ENCODE measurements around the gene TRAK1.

Gene TRAK1

DNA sequence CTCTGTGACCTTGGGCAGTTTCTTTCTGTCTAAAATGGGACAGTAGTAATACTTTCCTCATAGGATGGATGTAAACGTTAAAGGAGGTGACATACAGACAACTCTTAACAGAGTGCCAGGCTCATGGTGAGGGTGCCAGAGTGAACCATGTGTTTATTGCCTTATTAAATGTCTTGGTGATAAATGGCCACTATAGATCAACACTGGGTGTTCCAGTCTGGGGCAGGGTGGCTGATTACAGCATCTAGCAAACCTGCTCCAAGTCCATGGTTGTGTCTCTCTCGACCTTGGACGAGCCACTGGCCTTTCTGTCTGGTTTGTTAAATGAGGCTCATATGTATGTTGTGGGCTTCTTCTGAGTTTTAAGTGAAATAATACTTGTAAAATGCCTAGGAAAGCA lies 75.1 kb downstream of the TRAK1 start:
- no peaks in the 10 kb centered on the region for H3K4me1 ChIP-seq (ENCODE audit: control insufficient read depth, insufficient read depth, low read length)
- no peaks in the 10 kb centered on the region for H3K36me3 ChIP-seq (ENCODE audit: control insufficient read depth, insufficient read depth, low read length)
- WGBS (ENCODE audit: insufficient coverage, insufficient read length) = no CpG with 5 or more reads among the region's 3 CpGs

DNA sequence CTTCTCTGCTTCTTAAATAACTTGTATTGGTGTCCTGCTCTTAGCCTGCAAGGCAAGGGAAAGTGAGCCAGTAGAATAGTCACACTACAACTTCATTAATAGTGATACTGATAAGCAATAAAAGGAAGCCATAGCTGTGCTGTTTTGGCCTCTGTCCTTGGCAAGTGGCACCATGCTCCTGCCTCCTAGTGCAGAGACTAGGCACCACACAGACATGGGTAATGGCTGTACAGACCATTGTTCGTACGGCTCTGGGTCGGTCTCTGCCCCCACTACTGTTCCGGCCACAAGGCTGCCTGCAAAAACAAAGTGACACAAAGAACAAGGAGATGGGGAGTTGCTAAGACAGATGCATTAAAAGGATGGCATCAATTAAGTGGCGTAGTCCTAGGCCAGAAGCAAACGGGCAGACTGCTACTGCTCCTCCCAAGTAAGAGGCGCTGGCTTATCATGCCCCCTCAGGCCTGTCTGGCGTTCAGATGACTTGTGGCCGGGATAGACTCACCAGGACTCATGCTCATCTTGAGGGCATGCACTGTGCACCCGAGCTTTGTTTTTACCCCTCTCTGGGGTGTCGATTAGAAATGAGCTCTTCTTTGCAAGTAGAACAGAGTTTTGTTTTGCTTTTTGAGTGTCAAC lies 75.6 kb downstream of the TRAK1 start:
- no peaks in the 10 kb centered on the region for H3K4me1 ChIP-seq (ENCODE audit: control insufficient read depth, insufficient read depth, low read length)
- H3K27ac ChIP-seq (ENCODE audit: low read length) = no peak overlapping the region
- no peaks in the 10 kb centered on the region for H3K27me3 ChIP-seq (ENCODE audit: control insufficient read depth, insufficient read depth, low read length)
- WGBS (ENCODE audit: insufficient coverage, insufficient read length) = no CpG with 5 or more reads among the region's 11 CpGs
- H3K36me3 ChIP-seq (ENCODE audit: control insufficient read depth, insufficient read depth, low read length) = no peaks in the 10 kb centered on the region
- DNase-seq (ENCODE audit: low read depth, low spot score) = no peak
- H3K4me3 ChIP-seq (ENCODE audit: low read length) = no peak overlapping the region
- no peaks in the 10 kb centered on the region for H3K9me3 ChIP-seq (ENCODE audit: control insufficient read depth, insufficient read depth, low read length)

More for the DNA sequence above, 75.1 kb downstream of the TRAK1 start:
- Histone ChIP-seq H3K27ac (ENCODE audit: low read length) (no peak overlapping the region), H3K9me3 (ENCODE audit: control insufficient read depth, insufficient read depth, low read length) (no peaks in the 10 kb centered on the region), H3K27me3 (ENCODE audit: control insufficient read depth, insufficient read depth, low read length) (no peaks in the 10 kb centered on the region), H3K4me3 (ENCODE audit: low read length) (no peak overlapping the region)
- DNase-seq (ENCODE audit: low read depth, low spot score) = no peak

DNA sequence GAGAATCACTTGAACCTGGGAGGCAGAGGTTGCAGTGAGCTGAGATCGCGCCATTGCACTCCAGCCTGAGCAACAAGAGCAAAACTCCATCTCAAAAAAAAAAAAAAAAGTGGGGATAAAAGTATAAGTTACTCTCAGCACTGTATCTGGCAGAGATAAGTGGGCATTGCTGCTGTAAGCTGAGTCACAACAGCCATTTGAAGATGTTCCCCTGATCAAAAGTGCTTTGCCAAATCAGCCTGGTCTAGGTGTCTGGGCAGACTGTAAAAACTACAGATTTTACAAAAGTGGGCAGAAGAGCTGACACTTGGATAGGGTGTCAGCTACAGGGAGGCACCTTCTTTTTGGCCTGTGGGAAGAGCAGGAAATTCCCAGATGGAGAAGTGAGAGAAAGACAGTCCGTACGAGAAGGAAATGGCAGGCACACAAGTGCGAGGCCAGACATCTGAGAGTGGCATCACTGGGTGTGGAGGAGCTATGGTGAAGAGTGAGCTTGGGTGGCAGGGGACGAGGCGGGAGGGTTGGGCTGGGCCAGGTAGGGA lies 78.5 kb downstream of the TRAK1 start:
- no peak overlapping the region for H3K4me3 ChIP-seq (ENCODE audit: low read length)
- no peaks in the 10 kb centered on the region for H3K36me3 ChIP-seq (ENCODE audit: control insufficient read depth, insufficient read depth, low read length)
- no peaks in the 10 kb centered on the region for H3K9me3 ChIP-seq (ENCODE audit: control insufficient read depth, insufficient read depth, low read length)
- no peaks in the 10 kb centered on the region for H3K27me3 ChIP-seq (ENCODE audit: control insufficient read depth, insufficient read depth, low read length)
- DNase-seq (ENCODE audit: low read depth, low spot score) = no peak
- H3K27ac ChIP-seq (ENCODE audit: low read length) = no peak overlapping the region
- no peaks in the 10 kb centered on the region for H3K4me1 ChIP-seq (ENCODE audit: control insufficient read depth, insufficient read depth, low read length)
- WGBS (ENCODE audit: insufficient coverage, insufficient read length) = no CpG with 5 or more reads among the region's 7 CpGs

DNA sequence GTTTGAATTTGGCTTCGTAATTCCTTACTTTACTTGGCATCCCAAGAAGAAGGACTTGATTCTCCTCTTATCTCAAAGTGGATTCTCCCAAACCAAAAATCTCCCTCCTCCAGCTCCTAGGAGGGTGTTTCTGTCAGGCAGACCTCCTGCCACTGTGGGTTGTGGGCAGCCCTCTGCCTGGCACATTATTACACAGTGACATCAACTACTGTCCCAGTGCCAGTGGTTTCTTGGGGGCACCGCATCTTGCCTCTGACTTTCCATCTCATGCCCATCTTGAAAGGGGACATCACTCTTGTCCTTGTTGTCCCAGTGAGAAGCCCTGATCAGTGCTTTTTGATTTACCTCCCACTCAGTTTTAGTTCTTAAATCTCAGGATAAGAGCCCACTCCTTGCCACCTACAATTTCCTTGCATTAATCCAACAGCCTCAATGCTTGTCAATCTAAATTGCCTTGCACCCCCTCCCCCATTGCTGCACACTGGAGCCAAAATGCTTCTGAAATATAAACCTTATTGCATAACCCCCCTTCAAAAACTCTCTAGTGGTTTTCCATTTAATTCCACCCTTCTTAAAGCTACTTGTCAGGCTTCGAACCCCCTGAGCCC lies 81.0 kb downstream of the TRAK1 start:
- Histone ChIP-seq H3K36me3 (ENCODE audit: control insufficient read depth, insufficient read depth, low read length) (no peaks in the 10 kb centered on the region), H3K27ac (ENCODE audit: low read length) (no peak overlapping the region), H3K27me3 (ENCODE audit: control insufficient read depth, insufficient read depth, low read length) (no peaks in the 10 kb centered on the region), H3K9me3 (ENCODE audit: control insufficient read depth, insufficient read depth, low read length) (no peaks in the 10 kb centered on the region), H3K4me1 (ENCODE audit: control insufficient read depth, insufficient read depth, low read length) (no peaks in the 10 kb centered on the region), H3K4me3 (ENCODE audit: low read length) (no peak overlapping the region)
- no CpG with 5 or more reads among the region's 3 CpGs for WGBS (ENCODE audit: insufficient coverage, insufficient read length)
- DNase-seq (ENCODE audit: low read depth, low spot score) = no peak

DNA sequence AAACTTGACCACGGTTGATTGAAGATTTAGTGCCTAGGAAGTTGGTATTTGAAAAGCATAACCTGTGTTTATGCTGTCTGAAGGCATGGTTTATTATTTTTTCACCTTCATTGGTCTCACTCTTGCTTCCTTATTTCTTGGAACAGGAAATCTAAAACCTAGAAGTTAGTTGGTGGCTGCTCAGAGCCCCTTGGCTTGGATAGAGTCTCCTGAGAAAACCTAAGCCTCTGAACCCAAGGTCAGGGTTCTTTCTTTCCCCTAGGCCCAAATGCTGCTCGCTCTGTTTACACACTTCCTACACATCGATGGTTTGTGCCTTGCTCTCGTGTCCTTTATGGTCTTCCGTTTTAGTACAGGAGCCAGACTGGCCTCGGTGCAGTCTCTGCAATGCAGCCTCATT lies 82.2 kb downstream of the TRAK1 start:
- no peaks in the 10 kb centered on the region for H3K9me3 ChIP-seq (ENCODE audit: control insufficient read depth, insufficient read depth, low read length)
- DNase-seq (ENCODE audit: low read depth, low spot score) = no peak
- no peaks in the 10 kb centered on the region for H3K36me3 ChIP-seq (ENCODE audit: control insufficient read depth, insufficient read depth, low read length)
- no peak overlapping the region for H3K27ac ChIP-seq (ENCODE audit: low read length)
- WGBS (ENCODE audit: insufficient coverage, insufficient read length) = no CpG with 5 or more reads among the region's 6 CpGs
- H3K4me3 ChIP-seq (ENCODE audit: low read length) = no peak overlapping the region
- no peaks in the 10 kb centered on the region for H3K27me3 ChIP-seq (ENCODE audit: control insufficient read depth, insufficient read depth, low read length)
- no peaks in the 10 kb centered on the region for H3K4me1 ChIP-seq (ENCODE audit: control insufficient read depth, insufficient read depth, low read length)

DNA sequence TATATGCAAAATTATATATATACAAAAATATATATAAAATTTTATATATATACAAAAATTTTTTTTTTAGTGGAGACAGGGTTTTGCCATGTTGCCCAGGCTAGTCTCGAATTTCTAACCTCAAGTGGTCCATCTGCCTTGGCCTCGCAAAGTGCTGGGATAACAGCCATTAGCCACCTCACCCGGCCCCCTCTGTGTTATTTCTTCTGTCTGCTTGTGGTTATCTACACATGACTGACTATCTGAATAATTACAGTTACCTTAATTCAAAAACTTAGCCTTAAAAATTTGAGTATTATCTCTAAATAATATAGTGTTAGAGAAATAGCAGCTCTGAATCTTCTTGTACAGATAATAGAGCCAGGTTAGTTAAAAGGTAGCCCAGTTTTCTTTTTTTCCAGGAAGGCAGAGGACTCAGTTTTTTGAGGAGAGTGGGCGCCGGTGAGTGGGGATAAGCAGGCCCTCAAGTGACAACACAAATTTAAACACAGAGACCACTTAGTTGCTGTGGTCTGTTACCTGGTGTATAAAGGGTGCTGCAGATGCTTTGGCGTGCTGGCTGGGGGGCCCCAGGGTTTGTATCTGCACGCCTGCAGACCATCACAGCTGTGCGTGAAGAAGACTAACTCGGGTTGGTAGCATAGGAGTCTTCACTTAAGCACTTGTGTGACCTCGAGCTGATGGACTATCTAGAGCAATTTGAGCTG lies 83.7 kb downstream of the TRAK1 start:
- Histone ChIP-seq H3K4me1 (ENCODE audit: control insufficient read depth, insufficient read depth, low read length) (no peaks in the 10 kb centered on the region; the same call in 1 of the 2 replicates), H3K27me3 (ENCODE audit: control insufficient read depth, insufficient read depth, low read length) (no peaks in the 10 kb centered on the region), H3K4me3 (ENCODE audit: low read length) (no peak overlapping the region), H3K9me3 (ENCODE audit: control insufficient read depth, insufficient read depth, low read length) (no peaks in the 10 kb centered on the region), H3K36me3 (ENCODE audit: control insufficient read depth, insufficient read depth, low read length) (no peaks in the 10 kb centered on the region), H3K27ac (ENCODE audit: low read length) (no peak overlapping the region)
- WGBS (ENCODE audit: insufficient coverage, insufficient read length) = no CpG with 5 or more reads among the region's 10 CpGs
- no peak for DNase-seq (ENCODE audit: low read depth, low spot score)

DNA sequence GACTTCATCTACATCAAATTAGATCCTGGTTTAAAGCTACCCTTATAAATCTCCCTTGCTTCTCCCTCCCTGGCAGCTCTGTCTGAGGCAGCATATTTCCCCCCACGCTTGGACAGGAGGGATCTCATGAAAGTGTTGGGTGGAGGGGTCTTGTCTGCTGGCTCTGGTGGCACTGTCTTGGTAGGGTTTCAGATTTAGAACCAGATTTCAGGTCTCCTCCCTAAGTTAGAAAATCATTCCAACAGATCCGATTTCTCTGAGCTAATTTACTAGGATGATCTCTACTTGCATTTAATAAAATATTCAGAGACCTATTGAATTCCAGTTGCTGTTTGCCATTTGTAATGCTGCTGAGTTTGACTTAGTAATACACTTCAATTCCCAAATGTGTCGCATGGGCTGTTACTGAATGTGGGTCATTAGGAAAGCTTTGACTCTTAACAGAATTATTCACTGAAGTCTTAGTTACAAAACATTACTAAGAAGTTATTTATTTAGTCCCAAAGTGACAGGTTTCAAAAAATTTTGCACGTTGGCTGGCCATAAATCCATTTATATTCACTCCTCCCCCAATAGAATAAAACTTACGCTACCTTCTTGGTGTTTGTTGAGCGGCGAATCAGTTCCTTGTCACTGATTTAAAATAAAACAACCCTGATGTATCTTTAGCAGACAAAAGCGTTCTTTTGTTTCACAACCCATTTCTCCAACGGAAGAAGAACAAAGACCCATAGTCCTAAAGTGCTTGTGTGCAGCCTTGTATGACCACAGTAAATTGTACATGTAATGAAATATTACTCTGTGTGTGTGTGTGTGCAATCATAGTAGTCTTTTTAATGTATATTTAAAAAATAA lies 84.5 kb downstream of the TRAK1 start:
- H3K27ac ChIP-seq (ENCODE audit: low read length) = no peak overlapping the region

DNA sequence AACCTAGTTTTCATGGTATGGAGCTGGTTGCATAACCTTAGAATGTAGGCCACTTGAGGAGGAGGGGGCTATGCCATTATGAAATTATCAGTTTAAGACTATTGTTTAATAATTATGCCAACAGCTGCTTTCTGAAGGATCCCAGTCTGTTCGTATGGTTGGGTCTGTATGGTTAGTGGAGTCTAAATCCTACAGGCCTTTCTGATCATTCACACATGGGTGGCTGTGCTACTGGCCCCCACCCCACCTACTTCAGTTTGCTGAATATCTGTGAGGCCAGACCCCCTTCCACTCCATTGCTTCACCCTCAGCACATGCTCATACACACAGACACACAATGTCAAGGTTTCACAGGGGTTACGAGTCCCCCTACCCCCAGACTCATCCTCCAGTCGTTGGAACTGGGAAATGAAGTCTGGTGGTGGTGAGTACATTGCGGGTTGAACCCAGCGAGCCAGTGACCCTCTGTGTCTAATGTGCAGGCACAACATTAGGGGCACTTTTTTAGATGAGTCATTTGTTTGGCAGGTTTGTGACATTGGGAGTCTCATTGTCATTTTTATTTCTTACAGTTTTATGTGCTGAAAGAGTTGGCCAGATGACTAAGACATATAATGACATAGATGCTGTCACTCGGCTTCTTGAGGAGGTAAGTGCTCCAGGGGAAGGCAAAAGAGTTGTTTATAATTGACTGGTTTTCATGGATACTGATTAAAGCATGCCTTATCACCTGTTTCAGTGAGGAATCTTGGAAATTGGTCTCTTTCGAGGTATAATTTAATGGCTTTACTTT lies 85.3 kb downstream of the TRAK1 start:
- Histone ChIP-seq H3K9me3 (ENCODE audit: control insufficient read depth, insufficient read depth, low read length) (no peaks in the 10 kb centered on the region), H3K27me3 (ENCODE audit: control insufficient read depth, insufficient read depth, low read length) (no peaks in the 10 kb centered on the region), H3K4me3 (ENCODE audit: low read length) (no peak overlapping the region), H3K4me1 (ENCODE audit: control insufficient read depth, insufficient read depth, low read length) (no peaks in the 10 kb centered on the region; the same call in 1 of the 2 replicates), H3K36me3 (ENCODE audit: control insufficient read depth, insufficient read depth, low read length) (no peaks in the 10 kb centered on the region), H3K27ac (ENCODE audit: low read length) (no peak overlapping the region)
- WGBS (ENCODE audit: insufficient coverage, insufficient read length) = no CpG with 5 or more reads among the region's 7 CpGs
- no peak for DNase-seq (ENCODE audit: low read depth, low spot score)

More for the DNA sequence above, 84.5 kb downstream of the TRAK1 start:
- Histone ChIP-seq H3K36me3 (ENCODE audit: control insufficient read depth, insufficient read depth, low read length) (no peaks in the 10 kb centered on the region), H3K4me3 (ENCODE audit: low read length) (no peak overlapping the region), H3K9me3 (ENCODE audit: control insufficient read depth, insufficient read depth, low read length) (no peaks in the 10 kb centered on the region), H3K4me1 (ENCODE audit: control insufficient read depth, insufficient read depth, low read length) (no peaks in the 10 kb centered on the region; the same call in 1 of the 2 replicates), H3K27me3 (ENCODE audit: control insufficient read depth, insufficient read depth, low read length) (no peaks in the 10 kb centered on the region)
- WGBS (ENCODE audit: insufficient coverage, insufficient read length) = no CpG with 5 or more reads among the region's 9 CpGs
- no peak for DNase-seq (ENCODE audit: low read depth, low spot score)

DNA sequence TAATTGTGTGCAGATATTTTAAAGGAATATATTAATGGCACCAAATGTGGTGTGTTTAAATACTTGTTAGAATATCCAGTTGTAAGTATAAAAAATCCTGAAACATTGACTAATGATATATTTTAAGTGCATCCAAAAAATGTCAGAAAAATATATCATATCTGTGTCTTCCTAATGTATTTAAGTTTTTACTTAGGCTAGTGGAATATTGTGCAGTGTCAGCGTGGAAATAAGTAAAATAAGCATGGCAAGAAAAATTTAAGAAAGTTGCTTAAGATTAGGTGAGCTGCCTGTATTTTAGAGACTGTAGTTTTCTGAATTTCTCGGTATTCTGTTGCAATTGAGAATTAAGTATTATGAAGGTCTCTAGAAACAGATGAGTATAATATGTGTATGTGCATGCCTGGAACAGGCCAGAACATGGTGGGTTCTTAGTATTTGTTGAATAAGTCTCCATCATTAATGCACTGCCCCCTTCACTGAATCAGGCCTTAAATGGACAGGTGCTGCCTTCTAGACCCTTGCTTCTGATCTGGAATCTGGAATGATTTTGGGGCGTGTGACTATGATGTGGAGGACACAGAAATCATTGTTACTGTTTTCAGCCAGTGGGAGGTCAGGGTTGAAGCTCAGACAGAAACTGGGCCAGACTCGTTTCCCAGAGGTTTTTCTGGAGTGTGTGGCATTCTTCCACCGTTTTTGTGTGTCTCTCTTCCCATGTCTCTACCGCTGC lies 86.1 kb downstream of the TRAK1 start:
- Histone ChIP-seq H3K4me1 (ENCODE audit: control insufficient read depth, insufficient read depth, low read length) (no peaks in the 10 kb centered on the region; the same call in 1 of the 2 replicates), H3K4me3 (ENCODE audit: low read length) (no peak overlapping the region), H3K9me3 (ENCODE audit: control insufficient read depth, insufficient read depth, low read length) (no peaks in the 10 kb centered on the region), H3K27ac (ENCODE audit: low read length) (no peak overlapping the region), H3K36me3 (ENCODE audit: control insufficient read depth, insufficient read depth, low read length) (no peaks in the 10 kb centered on the region), H3K27me3 (ENCODE audit: control insufficient read depth, insufficient read depth, low read length) (no peaks in the 10 kb centered on the region)
- DNase-seq (ENCODE audit: low read depth, low spot score) = no peak
- no CpG with 5 or more reads among the region's 6 CpGs for WGBS (ENCODE audit: insufficient coverage, insufficient read length)
